GM18520 (cell line): ENCODE measurements around the gene MMP1.
"Not testable (repeated sequence)": the region's sequence is repeated elsewhere in the genome, so short reads cannot be mapped to it uniquely, and the experiment has no call there.

Source experiments
- ATAC-seq: cut with Tn5 transposase; IDR thresholded peaks from one replicate; pipeline ENCODE4 v1.9.1; 2021; ENCODE audit not compliant: unreplicated experiment

MMP1 gene

GRCh38 chr11:102761646-102762238 lies 36.2 kb downstream of the MMP1 start:
- no peak for ATAC-seq

- no peak for ATAC-seq
Measured at GRCh38 chr11:102760344-102761035, 37.5 kb downstream of the MMP1 start.

- no peak for ATAC-seq
Measured at GRCh38 chr11:102757823-102758549, 40.0 kb downstream of the MMP1 start.

GRCh38 chr11:102753267-102753666 lies 44.7 kb downstream of the MMP1 start:
- ATAC-seq: no peak

- no peak for ATAC-seq
Measured at GRCh38 chr11:102751673-102752072, 46.3 kb downstream of the MMP1 start.

GRCh38 chr11:102749101-102749722 lies 48.7 kb downstream of the MMP1 start:
- ATAC-seq: no peak

- ATAC-seq: not testable (repeated sequence)
Measured at GRCh38 chr11:102746746-102747578, 51.0 kb downstream of the MMP1 start.
